Putamen (tissue), 1 donor: Measurements from ENCODE around the gene IGF2.
"Not testable (repeated sequence)": the region's sequence is repeated elsewhere in the genome, so short reads cannot be mapped to it uniquely, and the experiment has no call there.

Experiments used
- DNase-seq: peaks from one replicate; pipeline ENCODE4 v3.0.0-alpha.2; 2016; ENCODE audit warnings: low spot score

Gene IGF2

DNA sequence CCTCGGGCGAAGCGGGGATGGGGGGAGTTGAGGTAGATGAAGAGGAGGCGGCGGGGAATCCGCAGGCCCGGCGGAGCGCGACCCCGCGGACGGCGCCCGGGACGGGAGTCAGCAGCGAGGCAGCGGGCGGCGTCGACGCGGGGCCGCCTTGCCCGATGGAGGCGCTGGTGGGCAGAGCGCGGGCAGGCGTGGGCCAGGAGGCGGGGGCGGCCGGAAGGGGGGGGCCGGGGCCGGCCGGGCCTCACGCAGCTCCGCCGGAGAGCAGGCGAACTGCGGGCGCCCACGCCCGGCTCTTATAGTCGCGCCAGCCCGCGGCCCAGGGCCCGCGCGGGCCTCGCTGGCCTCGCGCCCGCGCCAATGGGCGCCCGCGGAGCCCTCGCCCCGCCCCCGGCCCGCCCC, at the start of gene IGF2:
Gene IGF2, minus strand, starts transcription at position 267 of the 399 bp plus-strand sequence. CDS start 3,866 bp downstream, outside the sequence.
- no peak for DNase-seq

- no peak for DNase-seq
Observed at GRCh38 chr11:2188745-2189144, 49.6 kb upstream of the IGF2 start.

GRCh38 chr11:2187280-2187707, 48.1 kb upstream of the IGF2 start:
- DNase-seq: no peak

DNA sequence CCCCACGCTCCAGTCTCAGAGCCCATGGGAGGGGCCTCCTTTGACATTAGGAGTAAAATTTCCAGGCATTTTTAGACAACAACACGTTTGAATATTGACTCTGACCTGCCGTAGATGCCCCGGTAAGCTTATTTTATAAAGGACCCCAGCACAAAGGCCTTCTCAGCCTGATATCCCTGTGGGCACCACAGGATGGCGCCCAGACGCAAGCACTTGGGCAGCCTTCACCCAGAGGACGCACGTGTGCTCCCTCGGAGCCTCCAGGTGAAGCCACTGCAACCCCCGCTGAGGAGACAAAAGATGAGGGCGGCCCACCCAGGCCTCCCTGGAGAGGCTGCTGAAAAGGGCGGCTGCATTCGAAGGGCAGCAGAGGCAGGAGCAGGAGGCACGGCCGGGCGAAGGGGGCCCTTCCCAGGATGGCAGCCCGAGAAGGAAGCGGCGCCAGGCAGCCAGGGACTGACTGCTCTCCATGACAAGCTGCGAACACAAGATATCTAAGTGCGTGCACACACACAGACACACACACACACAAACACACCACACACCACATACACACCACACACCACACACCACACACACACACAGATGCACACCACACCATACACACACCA, 47.6 kb upstream of the IGF2 start:
- DNase-seq: no peak

DNA sequence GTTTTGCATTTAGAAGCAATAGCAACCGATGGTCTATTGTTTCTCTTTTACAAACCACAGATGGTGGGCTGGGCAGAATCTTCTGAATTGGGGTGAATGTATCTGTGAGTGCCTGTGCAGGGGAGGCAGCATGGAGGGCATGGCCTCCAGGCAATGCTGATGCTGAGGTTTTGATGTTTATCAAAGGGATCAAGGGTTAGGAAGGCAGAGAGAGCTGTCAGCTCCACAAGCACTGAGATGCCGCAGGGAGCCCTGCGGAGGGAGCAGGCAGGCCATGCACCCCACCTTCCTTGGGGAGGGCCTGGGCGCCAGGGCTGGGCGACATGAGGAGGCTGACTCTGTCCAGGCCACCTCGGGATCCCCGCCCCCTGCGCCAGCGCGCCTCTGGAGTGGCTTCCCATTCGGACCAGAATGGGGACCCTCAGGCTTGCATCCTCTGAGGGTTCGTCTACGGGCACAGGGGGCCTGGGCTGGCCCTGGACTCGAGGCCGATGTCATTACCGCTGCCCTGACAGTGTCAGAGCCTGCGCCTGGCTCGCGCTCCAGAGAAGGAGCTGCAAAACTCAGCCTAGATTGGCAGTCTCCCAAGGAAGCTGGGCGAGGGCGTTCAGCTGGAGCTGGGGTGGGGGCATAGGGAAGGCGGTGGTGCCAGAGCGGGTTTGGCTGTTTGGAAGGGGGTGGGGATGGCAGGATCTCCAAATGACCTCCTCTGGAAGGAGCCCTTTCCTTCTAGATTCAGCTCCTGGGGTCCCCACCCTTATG, 46.3 kb upstream of the IGF2 start:
- no peak for DNase-seq

DNA sequence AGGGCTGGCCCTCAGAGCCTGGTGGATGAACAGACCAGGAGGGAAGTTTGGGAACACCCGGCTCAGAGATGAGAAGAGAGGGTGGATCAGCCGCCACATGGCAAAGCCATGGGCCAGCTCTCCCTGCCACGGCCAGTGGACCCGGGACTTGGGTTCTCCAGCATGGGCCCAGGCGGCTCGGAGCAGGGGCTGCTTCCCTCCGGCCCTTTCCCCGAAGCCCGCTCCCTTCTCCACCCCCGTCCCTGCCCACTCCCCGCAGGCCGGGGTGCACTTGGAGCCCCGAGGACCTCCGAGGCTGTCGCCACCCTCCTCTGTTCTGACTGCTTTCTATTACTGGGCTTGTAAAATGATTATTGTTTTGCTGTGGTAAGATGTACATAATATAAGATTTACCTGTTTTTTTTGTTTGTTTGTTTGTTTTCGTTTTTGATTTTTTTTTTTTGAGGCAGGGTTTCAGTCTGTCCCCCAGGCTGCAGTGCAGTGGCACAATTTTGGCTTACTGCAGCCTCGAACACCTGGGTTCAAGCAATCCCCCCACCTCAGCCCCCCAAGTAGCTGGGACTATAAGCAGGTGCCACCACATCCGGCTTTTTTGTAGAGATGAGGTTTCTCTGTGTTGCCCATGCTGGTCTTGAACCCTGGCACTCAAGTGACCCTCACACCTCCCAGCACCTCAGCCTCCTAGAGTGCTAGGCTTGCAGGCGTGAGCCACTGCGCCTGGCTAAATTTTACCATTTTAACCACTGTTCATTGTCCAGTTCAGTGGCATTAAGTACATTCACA, 43.7 kb upstream of the IGF2 start:
- no peak for DNase-seq

GRCh38 chr11:2182075-2182474, 42.9 kb upstream of the IGF2 start:
- DNase-seq: no peak

GRCh38 chr11:2180789-2181370, 41.7 kb upstream of the IGF2 start:
- no peak for DNase-seq

DNA sequence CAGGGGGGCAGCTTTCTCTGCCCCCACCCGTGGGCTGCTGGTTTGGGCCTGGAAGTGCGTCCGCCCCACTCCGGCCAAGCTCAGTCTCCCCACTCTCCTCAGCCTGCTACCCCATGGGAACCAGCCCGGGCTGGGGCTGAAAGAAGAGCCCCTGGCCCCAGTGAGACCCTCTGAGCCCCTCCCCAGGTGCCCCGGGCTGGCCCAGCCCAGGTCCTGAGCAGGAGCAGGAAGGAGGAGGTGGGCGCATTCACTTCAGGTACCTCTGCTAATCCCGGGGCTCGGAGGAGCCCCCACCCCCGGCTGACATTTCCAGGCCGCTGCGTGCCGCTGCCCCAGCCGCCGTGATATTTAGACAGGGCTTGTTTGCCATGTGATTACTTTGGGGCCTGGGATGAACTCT, 41.2 kb upstream of the IGF2 start:
- DNase-seq: no peak

GRCh38 chr11:2179516-2179915, 40.3 kb upstream of the IGF2 start:
- DNase-seq: no peak

DNA sequence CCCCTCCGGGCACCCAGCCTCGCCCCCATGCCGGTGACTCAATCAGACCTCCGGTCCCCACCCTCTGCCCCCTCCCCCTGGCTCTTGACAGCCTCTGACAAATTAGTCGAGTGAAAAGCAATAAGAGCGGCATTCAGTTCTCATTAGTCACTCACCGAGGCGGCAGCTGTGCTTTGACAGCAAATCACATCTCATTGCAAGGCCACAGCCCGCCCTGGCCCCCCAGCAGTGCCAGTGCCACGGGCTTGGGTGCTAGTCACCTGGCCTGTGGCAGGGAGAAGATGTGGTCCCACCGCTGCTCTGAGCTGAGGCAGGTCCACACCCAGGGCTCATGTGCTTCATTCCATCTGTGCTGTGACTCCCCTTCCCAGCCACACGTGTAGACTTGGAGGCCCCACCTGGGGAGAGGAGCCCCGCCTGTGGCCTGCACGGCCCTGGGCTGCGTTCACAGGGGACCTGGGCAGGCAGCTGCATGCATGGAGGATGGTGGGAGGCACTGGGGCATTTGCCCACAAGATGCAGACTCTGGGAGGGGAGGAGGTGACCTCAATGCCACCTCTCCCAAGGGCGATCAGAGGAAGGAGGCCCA, 39.8 kb upstream of the IGF2 start:
- no peak for DNase-seq

GRCh38 chr11:2178055-2178773, 39.0 kb upstream of the IGF2 start:
- DNase-seq: not testable (repeated sequence)

- DNase-seq: no peak
Observed at GRCh38 chr11:2177076-2177475, 37.9 kb upstream of the IGF2 start.

DNA sequence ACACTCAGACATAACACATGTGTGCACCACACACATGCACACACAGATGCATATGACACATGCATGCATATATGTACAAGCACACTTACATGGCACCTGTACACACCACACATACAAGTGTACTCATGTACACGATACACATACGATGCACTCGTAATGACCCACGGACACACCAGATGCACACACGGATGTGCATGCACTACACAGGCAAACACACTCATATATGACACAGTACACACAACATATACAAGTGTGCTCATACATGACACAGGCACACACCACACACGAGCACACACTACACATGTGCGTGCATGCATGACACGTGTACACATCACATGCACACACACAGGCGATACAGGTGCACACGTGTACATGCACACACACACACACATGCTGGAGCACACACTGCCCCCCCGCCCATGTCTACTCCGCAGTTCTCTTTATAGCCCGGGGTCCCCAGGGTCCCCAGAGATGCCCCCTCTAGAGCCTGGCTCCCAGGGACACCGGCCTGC, 37.3 kb upstream of the IGF2 start:
- DNase-seq: no peak

DNA sequence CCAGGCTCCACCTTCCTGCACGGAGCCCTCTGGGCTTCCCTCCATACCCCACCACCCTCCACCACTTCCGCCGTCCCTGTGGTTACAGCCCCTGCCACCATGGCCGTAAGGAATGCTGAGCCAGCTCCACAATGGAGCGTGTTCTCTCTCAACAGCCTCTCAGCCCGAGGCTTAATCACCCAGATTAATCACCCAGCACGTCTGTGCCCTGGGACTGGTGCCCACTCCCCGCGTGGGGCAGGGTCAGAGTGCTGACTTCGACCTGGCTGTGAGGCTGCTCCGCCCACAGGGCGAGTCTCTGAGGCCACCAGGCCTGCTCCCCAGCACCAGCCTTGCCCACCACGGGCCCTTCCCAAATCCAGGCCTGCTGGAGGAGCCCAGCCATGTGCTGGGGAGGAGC, 36.5 kb upstream of the IGF2 start:
- no peak for DNase-seq

- DNase-seq: no peak
Observed at GRCh38 chr11:2174361-2174760, 35.2 kb upstream of the IGF2 start.

DNA sequence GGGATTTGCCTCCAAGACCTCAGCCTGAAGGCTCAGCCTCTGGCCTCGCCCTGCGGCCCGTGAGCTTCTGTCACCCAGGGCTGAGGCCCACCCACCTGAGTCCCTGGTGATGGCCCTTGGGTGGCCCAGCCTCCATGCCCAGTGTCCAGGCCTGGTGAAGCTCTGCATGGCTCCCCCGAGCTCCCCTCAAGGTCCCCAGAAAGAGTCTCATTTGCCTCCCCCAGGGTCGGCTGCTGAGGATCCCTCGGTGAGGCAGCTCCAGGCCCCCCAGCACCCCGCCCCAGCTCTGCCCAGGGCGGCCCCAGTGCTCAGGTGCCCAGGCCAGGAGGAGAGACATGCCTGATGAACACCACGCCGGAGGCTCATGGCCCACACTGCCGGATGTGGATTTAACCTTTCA, 34.6 kb upstream of the IGF2 start:
- DNase-seq: no peak

DNA sequence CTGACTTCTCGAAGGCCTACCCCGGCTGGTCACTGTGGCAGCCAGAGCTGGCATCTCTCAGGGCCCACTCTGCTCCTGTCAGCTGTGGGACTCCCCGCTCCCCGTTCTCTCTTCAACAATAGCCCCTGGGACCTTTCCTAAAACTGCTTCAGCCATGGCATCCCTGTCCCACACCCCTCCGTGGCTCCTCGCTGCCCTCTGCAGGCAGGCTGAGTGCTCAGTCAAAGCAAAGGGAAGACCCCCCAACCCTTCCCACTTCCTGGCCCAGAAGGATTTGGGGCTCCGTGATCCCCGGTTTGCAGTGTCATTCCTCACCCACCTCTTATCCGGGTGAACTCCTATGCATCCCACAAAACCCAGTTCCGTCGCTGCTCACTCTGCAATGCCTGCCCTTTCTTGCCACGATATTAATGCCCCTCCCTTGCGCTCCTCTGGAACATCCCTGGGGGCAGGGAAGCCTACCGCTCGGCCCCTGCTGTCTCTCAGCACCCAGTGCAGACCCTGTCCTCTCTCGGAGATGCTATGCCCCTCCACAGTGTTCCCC, 34.0 kb upstream of the IGF2 start:
- DNase-seq: no peak

GRCh38 chr11:2172676-2173075, 33.5 kb upstream of the IGF2 start:
- DNase-seq: no peak

- DNase-seq: no peak
Observed at GRCh38 chr11:2171591-2172003, 32.4 kb upstream of the IGF2 start, which contains the start of gene TH. Gene TH, minus strand, starts transcription at chr11:2171815. Its CDS starts 29 bp downstream, at chr11:2171786.
